Cardiac muscle cell (in vitro differentiated cells and primary cell): ENCODE results near the gene PIGH. TPM values are rescaled to one million over a fixed set of nuclear protein-coding genes. Genes with fewer than 3 reads are reported as not detected.
A peak's percentile ranks its signal among the peaks of the same experiment; 100 is the strongest.

Source experiments
- DNase-seq, 2 donors: peaks; one replicate each; pipeline versions ENCODE4 v3.0.0 to v3.0.0-alpha.2; 2010 to 2017; ENCODE audit warnings: low read depth in 1 of 2, low spot score in 1 of 2
- H3K27ac ChIP-seq: fragments of 200-600 bp; sonication (generic); 2 replicates; pipeline ENCODE4 v1.5.1; 2016
- H3K27me3 ChIP-seq: fragments of 200-600 bp; sonication (generic); 2 replicates; pipeline ENCODE4 v1.6.0; 2016; ENCODE audit warnings: control low read depth
- H3K36me3 ChIP-seq: fragments of 200-600 bp; sonication (generic); 2 replicates; pipeline ENCODE4 v1.5.1; 2016; ENCODE audit warnings: control low read depth
- H3K4me1 ChIP-seq: fragments of 200-600 bp; sonication (generic); 2 replicates; pipeline ENCODE4 v1.8.1; 2017; ENCODE audit warnings: low read depth, mild to moderate bottlenecking, mixed run types
- H3K4me3 ChIP-seq: fragments of 200-600 bp; sonication (generic); 2 replicates; pipeline ENCODE4 v1.5.1; 2016; ENCODE audit warnings: mild to moderate bottlenecking
- H3K9me3 ChIP-seq: fragments of 200-600 bp; sonication (generic); 2 replicates; pipeline ENCODE4 v1.5.1; 2017; ENCODE audit warnings: low read depth, mild to moderate bottlenecking, control low read depth
- polyA plus RNA-seq: library from polyadenylated mRNA; unstranded; fragments of >200 nt; fragmentation: Nextera tagmentation; extraction: Ambion mirVana; gene quantifications from 2 replicates; pipeline ENCODE4 v1.2.1, GENCODE V29; 2016
- total RNA-seq: library from RNA; depleted of rRNA; stranded (reverse); fragments of >200 nt; gene quantifications from 2 replicates; pipeline ENCODE4 v1.2.3, GENCODE V29; 2016
- TF ChIP-seq, protein P1 (sequence below): IDR thresholded peaks from 2 replicates; pipeline ENCODE4 v1.5.1; 2012; ENCODE audit warnings: low read depth, mild to moderate bottlenecking, low read length

The PIGH gene
- total and polyA plus RNA-seq, 2 experiments from 2014 or later: 11.3 to 31.3 TPM

DNA sequence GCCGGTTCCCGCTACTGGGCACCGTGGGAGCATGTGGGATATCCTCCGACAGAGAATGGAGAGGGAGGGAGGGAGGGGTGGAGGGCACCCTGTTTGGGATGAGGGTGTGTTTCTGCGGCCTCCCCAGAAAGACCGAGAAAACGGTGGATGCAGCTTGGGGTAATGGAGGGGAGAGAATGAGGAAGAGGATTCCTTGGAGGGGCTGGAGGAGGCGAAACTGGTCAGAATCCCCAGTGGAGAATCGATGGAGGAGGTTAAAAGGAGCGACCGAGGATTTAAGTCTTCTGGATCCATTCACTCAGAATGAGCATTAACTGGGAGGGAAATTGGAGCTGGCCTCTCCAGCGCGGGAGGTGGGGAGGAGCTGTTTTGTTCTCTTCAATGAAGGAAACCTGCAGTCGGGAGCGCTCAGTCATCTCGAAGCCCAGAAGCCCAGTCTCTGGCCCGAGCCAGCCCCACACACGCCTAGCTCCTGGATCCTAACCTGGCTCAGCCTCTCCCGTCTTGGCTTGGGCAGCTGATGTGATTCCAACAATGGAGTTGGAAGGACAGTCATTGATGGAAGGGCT is 20.2 kb upstream of the PIGH start:
- no peaks in the 10 kb centered on the region for H3K36me3 ChIP-seq
- H3K9me3 ChIP-seq: no peaks in the 10 kb centered on the region
- H3K4me3 ChIP-seq: peak overlapping the region; percentile 60
- peaks cover 12% of the 10 kb centered on the region for H3K4me1 ChIP-seq
- H3K27me3 ChIP-seq: no peaks in the 10 kb centered on the region
- peak in 1 of 2 donors; percentile 63 for DNase-seq
- TF ChIP-seq, protein P1, sequence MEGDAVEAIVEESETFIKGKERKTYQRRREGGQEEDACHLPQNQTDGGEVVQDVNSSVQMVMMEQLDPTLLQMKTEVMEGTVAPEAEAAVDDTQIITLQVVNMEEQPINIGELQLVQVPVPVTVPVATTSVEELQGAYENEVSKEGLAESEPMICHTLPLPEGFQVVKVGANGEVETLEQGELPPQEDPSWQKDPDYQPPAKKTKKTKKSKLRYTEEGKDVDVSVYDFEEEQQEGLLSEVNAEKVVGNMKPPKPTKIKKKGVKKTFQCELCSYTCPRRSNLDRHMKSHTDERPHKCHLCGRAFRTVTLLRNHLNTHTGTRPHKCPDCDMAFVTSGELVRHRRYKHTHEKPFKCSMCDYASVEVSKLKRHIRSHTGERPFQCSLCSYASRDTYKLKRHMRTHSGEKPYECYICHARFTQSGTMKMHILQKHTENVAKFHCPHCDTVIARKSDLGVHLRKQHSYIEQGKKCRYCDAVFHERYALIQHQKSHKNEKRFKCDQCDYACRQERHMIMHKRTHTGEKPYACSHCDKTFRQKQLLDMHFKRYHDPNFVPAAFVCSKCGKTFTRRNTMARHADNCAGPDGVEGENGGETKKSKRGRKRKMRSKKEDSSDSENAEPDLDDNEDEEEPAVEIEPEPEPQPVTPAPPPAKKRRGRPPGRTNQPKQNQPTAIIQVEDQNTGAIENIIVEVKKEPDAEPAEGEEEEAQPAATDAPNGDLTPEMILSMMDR: no peak
- no peak overlapping the region for H3K27ac ChIP-seq

DNA sequence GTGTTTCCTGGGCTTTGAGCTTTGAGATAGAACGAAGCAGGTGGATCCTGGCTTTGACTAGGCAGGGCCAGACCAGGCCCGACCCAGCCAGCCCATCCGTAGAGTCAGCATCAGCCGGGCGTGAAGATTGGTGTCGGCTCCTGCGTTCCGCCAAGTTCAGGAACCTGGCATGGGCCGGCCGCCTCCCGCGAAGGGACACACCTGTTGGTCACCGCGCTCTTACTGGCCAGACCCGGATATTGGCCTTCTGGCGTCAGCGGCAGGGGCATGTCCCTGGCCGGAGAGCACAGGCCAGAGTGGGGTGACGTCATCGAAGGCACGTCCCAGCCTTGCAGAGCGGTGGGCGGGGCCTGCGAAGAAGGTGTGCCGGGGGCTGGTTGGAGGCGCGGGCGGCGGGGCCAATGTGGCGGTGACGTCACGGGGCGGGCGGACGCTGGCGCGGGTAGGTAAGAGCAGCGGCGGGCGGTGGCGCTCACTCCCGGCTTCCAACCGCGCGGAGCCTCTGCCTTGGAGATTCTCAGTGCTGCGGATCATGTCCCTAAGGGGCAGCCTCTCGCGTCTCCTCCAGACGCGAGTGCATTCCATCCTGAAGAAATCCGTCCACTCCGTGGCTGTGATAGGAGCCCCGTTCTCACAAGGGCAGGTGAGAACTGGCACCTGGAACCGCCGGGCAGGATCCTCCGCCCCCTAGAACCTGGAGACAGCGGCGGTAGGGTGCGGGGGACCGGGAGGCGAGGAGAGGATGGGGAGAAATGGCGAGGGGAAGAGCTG is 19.6 kb upstream of the PIGH start, which contains the start of gene ARG2:
TSS of gene ARG2 (plus strand) at position 475 of the 771 bp plus-strand sequence. CDS start at position 533, 58 bp downstream.
- no peaks in the 10 kb centered on the region for H3K36me3 ChIP-seq
- H3K27ac ChIP-seq: peak within 1 kb of the TSS; percentile 32
- no peaks in the 10 kb centered on the region for H3K9me3 ChIP-seq
- peak; percentile 95 to 98 for DNase-seq
- H3K27me3 ChIP-seq: no peaks in the 10 kb centered on the region
- peak within 1 kb of the TSS; percentile 60 for H3K4me3 ChIP-seq
- H3K4me1 ChIP-seq: peaks cover 12% of the 10 kb centered on the region
- TF ChIP-seq, protein P1: peak; percentile 10

DNA sequence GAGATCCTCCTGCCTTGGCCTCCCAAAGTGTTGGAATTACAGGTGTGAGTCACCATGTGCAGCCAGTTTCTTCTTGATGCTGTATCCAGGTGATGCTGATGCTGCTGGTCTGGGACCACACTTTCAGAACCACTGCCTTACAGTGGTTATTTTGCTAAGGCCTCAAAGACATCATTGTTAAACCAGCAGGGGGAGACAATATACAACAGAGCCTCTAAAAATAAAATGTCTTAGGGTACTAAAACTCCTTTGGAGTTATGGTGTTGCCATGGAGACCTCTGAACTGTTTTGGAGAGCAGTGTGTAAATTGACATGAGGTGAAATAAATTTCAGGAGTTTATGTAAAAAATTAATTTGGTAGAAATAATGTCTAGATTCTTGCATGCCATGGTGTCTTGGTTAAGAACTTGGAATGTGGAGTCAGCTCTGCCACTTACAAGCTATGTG is 18.6 kb upstream of the PIGH start:
- TF ChIP-seq, protein P1: peak; percentile 63
- peaks cover 12% of the 10 kb centered on the region for H3K4me1 ChIP-seq
- peak; percentile 75 to 88 for DNase-seq
- peaks cover 5% of the 10 kb centered on the region for H3K27me3 ChIP-seq
- peak overlapping the region; percentile 32 for H3K27ac ChIP-seq
- H3K36me3 ChIP-seq: no peaks in the 10 kb centered on the region
- H3K4me3 ChIP-seq: no peak overlapping the region
- H3K9me3 ChIP-seq: no peaks in the 10 kb centered on the region

DNA sequence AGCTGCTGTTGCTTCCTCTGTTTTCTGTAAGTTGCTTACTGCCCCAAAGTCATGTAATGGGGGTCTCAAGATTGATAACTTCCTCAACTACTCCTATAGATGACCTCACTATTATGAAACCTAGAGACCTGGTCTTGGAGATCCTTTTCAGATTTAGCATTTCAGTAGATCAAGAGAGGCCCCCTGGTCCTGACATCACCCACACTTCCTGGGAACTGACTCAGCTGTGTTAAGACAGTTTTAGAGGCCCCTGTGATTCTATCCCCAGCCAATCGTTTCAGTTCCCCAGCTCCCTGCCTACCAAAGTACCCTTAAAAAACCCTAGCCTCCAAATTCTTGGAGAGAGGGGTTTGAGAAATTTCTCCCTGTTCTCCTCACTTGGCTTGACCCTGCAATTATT is 10.4 kb upstream of the PIGH start:
- Histone ChIP-seq H3K4me3 (no peak overlapping the region), H3K27me3 (peaks cover 48% of the 10 kb centered on the region), H3K9me3 (no peaks in the 10 kb centered on the region), H3K4me1 (no peaks in the 10 kb centered on the region), H3K27ac (no peak overlapping the region), H3K36me3 (no peaks in the 10 kb centered on the region)
- TF ChIP-seq, protein P1: no peak
- no peak for DNase-seq

DNA sequence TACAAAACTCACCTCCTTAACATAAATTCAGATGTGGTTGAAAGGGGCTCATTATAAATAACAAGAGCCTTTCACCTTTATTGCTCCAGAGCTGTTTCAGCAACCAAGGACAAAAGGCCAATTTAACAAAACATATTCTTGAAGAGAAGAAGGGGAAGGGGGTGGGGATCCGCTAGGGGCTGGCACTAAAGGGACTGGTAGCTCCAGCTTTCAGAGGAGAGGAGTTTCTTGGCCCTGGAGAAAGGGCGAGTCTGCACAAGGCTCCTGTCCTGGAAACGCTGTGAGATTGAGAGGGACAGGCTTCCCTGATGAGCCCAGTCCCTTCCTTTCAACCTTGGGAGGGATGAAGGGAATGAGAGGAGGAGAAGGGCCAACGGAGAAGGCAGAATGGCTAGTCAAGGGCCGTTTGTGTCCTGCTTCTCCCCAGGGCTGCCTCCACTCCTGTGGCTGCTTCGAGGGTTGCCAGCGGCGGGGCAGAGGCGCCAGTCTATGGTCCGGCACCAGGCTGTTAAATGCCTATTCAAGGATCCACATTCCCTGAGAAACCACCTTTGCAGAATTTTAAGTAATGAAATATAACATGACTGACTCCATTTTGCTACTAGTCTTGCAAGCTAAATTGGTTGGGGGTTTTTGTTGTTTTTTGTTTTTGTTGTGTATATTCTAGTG is 9.7 kb upstream of the PIGH start:
- H3K36me3 ChIP-seq: no peaks in the 10 kb centered on the region
- H3K9me3 ChIP-seq: no peaks in the 10 kb centered on the region
- TF ChIP-seq, protein P1: no peak
- H3K4me3 ChIP-seq: no peak overlapping the region
- peaks cover 48% of the 10 kb centered on the region for H3K27me3 ChIP-seq
- DNase-seq: no peak
- H3K27ac ChIP-seq: no peak overlapping the region
- no peaks in the 10 kb centered on the region for H3K4me1 ChIP-seq
